ENCODE results near the gene ATP1A1.

The ATP1A1 gene

GRCh38 chr1:116345011-116345410, 28.0 kb upstream of the ATP1A1 start:
- no peak for DNase-seq (ENCODE audit: low read depth in 2 of 2)

GRCh38 chr1:116345843-116346242, 27.2 kb upstream of the ATP1A1 start:
- DNase-seq (ENCODE audit: low read depth in 2 of 2): no peak

- no peak for DNase-seq (ENCODE audit: low read depth in 2 of 2)
Measured at GRCh38 chr1:116346943-116347673, 25.9 kb upstream of the ATP1A1 start.

- no peak for DNase-seq (ENCODE audit: low read depth in 2 of 2)
Measured at GRCh38 chr1:116347696-116348095, 25.3 kb upstream of the ATP1A1 start.

GRCh38 chr1:116350097-116350645, 22.9 kb upstream of the ATP1A1 start:
- DNase-seq (ENCODE audit: low read depth in 2 of 2): no peak

GRCh38 chr1:116351914-116352313, 21.1 kb upstream of the ATP1A1 start:
- no peak for DNase-seq (ENCODE audit: low read depth in 2 of 2)

- no peak for DNase-seq (ENCODE audit: low read depth in 2 of 2)
Measured at GRCh38 chr1:116352349-116352813, 20.7 kb upstream of the ATP1A1 start.

GRCh38 chr1:116353155-116353554, 19.9 kb upstream of the ATP1A1 start:
- no peak for DNase-seq (ENCODE audit: low read depth in 2 of 2)

- DNase-seq (ENCODE audit: low read depth in 2 of 2): no peak
Measured at GRCh38 chr1:116356067-116356466, 17.0 kb upstream of the ATP1A1 start.

GRCh38 chr1:116356673-116357072, 16.4 kb upstream of the ATP1A1 start:
- DNase-seq (ENCODE audit: low read depth in 2 of 2): no peak

- DNase-seq (ENCODE audit: low read depth in 2 of 2): no peak
Measured at GRCh38 chr1:116357487-116357886, 15.6 kb upstream of the ATP1A1 start.

GRCh38 chr1:116359060-116359830, 13.8 kb upstream of the ATP1A1 start:
- no peak for DNase-seq (ENCODE audit: low read depth in 2 of 2)

- no peak for DNase-seq (ENCODE audit: low read depth in 2 of 2)
Measured at GRCh38 chr1:116359871-116360270, 13.2 kb upstream of the ATP1A1 start.

GRCh38 chr1:116360429-116361173, 12.4 kb upstream of the ATP1A1 start:
- DNase-seq (ENCODE audit: low read depth in 2 of 2): no peak

GRCh38 chr1:116361648-116362047, 11.4 kb upstream of the ATP1A1 start:
- DNase-seq (ENCODE audit: low read depth in 2 of 2): no peak

- DNase-seq (ENCODE audit: low read depth in 2 of 2): no peak
Measured at GRCh38 chr1:116362050-116362449, 11.0 kb upstream of the ATP1A1 start.

- no peak for DNase-seq (ENCODE audit: low read depth in 2 of 2)
Measured at GRCh38 chr1:116365353-116365780, 7.7 kb upstream of the ATP1A1 start.

- no peak for DNase-seq (ENCODE audit: low read depth in 2 of 2)
Measured at GRCh38 chr1:116365857-116366256, 7.2 kb upstream of the ATP1A1 start.

GRCh38 chr1:116367256-116367945, 5.6 kb upstream of the ATP1A1 start:
- no peak for DNase-seq (ENCODE audit: low read depth in 2 of 2)

- no peak for DNase-seq (ENCODE audit: low read depth in 2 of 2)
Measured at GRCh38 chr1:116368241-116368640, 4.8 kb upstream of the ATP1A1 start.

- DNase-seq (ENCODE audit: low read depth in 2 of 2): no peak
Measured at GRCh38 chr1:116370181-116370580, 2.9 kb upstream of the ATP1A1 start.
